HG02938 (cell line): ENCODE results near the gene PARD3B.

Experiments used
- ATAC-seq: cut with Tn5 transposase; IDR thresholded peaks from one replicate; pipeline ENCODE4 v1.9.1; 2021; ENCODE audit warnings: mild to moderate bottlenecking, moderate library complexity; ENCODE audit not compliant: unreplicated experiment

Gene PARD3B

GRCh38 chr2:204647626-204648025, 102.4 kb downstream of the PARD3B start:
- ATAC-seq: no peak

GRCh38 chr2:204650611-204651010, 105.3 kb downstream of the PARD3B start:
- no peak for ATAC-seq

- no peak for ATAC-seq
Observed at GRCh38 chr2:204652063-204652462, 106.8 kb downstream of the PARD3B start.

DNA sequence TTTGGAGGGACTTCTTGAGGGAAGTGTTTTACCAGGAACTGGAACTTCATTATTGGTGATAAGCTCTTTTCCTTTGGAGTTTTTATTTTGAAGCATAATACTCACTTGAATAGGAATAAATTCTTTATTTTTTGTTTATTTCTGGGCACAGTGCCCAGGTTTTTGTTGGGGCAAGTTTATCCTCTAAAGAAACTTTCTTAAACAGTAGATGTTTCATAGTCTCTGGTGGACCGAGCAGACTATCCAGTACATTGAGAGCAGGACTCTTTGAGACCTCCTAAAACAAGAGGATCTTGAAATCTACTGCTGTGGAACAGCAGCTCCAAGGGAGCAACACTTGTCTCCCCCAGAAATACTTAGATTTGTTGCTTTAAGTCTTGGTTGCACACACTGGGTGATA, 109.4 kb downstream of the PARD3B start:
- ATAC-seq: no peak

- no peak for ATAC-seq
Observed at GRCh38 chr2:204655101-204655500, 109.8 kb downstream of the PARD3B start.

DNA sequence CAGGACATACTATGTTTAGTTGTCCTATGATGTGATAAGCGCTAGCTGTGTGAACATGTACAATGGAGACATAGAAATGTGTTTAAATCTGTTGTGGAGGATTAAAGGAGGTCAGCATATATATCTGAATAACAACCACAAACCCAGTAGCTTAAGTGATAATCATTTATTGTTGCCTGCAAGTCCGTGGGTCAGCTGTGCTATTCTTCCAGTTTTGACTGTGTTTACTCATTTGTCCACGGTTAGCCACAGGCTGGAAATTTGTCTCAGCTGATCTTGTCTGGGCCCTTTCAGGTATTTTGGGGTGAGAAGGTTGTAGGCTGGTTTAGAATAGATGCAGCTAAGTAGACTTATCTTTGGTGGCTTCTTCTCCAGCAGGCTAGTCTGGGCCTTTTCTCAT, 110.4 kb downstream of the PARD3B start:
- ATAC-seq: no peak

DNA sequence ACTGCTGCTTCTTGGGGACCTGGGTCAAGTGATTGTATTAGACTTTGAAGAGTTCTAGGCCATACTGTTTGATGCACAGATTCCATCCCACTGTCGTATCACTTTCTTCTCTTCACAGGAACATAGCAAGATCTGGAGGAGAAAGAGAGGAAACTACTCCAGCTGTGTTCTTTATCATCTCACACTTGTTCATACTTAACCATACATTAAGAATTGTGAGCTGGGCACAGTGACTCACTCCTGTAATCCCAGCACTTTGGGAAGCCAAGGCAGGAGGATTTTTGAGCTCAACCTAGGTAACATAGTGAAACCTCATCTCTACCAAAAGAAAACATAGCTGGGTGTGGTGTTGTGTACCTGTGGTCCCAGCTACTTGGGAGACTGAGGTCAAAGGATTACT, 111.7 kb downstream of the PARD3B start:
- ATAC-seq: no peak

DNA sequence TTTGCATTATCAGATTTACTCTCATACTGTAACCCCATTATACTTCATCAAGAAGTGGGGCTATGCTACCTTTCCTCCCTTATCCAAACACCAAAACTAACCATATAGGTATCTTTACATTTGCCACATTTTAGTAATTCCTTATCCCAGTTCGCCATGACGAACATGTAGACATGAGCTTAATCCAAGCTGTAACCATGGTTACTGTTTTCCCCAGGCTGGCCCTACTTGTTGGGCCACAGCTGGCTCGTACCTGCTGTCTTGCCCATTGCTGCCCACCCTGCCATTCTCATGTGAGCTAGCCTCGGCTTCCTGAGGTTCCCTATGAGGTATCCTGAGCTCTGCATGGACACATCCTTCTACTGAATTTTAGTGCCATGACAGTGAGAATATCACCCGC, 117.7 kb downstream of the PARD3B start:
- ATAC-seq: no peak

DNA sequence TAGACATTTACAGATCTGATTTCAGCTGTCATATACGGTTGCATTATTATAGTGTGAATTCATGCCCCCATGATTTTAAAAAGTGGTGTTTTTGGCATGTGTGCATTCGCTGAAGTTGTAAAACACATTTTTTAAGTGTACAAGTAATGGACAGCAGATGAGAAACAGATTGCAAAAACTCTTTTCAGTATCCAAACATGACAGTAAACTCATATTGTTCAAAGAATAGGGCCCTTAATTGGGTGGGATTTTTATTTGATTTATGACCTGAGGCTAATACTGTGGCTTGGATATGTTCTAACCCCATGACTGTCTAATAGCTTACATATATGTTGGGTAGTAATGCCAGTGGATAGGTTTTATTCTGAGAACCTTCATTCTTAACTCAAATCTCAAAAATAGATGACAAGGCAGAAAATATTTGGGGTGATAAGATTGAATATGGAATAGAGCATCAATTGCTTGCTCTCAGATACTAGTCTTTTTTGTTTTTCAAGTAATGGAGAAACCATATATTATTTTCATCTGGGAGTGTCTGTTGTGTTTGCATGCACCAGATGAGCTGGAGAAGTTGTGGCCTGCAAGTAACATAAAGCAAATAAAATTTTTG, 118.6 kb downstream of the PARD3B start:
- no peak for ATAC-seq

DNA sequence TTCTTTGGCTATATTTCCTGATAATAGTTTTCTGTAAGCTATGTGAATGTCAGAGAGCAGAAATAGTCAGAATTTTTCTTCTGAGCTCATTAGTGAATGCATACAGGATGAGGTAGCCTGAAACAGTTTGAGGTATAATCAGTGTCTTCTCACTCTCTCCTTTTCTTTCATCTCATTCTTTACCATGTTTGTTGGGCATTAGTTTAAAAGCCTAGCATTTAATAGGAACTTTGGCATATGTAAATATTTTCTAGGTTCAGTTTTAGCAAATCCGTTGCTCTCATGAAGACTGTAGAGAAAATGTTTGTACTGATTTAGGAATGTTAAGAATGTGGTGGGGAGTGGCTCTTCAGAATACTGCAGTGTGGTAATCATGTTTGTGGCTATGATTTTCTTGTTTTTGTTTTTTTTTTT, 119.4 kb downstream of the PARD3B start:
- no peak for ATAC-seq

GRCh38 chr2:204665207-204665606, 119.9 kb downstream of the PARD3B start:
- ATAC-seq: no peak

DNA sequence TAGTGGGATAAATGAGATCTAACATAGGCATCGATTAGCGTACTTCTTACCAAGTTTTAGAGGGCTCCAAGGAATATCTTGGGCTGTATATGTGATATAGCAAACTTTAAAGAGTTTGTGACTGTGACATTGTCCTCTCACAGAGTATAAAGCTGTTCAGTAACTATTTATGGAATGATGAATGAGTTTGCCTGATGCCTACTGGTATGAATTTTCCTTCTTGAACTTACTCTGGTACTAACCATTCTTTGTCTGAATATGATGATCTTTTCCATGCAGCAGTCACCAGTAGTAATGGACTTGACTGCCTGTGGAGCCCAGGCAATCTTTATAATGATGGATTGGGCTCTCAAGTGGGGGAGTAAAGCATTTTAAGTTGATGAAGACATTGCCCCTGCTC, 120.5 kb downstream of the PARD3B start:
- no peak for ATAC-seq

- ATAC-seq: no peak
Observed at GRCh38 chr2:204667990-204668389, 122.7 kb downstream of the PARD3B start.

GRCh38 chr2:204669382-204669781, 124.1 kb downstream of the PARD3B start:
- no peak for ATAC-seq

DNA sequence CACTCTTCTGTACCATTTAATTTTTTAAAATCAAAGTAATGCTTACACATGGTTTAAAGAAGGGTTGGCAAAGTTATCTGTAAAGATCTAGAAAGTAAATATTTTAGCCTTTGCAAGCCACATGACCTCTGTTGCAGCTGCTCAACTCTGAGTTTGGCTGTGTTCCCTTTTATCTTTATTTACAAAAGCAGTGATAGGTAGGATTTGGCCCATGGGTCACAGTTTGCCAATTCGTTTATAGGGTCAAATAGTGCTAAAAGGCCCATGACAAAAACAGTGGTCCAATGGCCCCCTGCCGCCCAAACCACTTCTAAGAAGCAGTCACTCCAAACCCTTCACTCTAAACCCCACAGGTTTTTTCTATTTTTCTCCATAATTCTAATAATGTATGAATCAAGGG, 124.8 kb downstream of the PARD3B start:
- no peak for ATAC-seq

DNA sequence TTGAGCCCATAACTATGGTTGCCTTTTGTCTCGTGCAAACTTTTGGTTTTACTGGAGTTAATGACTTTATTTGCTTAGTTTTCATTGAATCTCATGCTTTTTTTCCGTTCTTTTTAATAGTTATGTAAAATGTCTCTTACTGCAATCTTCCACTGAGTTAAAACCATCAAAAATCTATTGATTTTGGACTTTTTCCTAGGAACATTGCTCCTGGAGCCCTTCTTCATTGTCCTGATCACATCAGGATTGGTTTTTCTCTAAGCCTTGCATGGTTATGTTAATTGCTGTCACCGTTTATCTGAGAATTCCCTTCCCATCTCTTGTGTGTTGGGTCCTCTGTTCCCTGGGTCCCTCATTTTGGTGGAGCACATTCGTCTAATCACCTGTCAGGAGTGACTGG, 125.5 kb downstream of the PARD3B start:
- no peak for ATAC-seq

- ATAC-seq: no peak
Observed at GRCh38 chr2:204672772-204673171, 127.5 kb downstream of the PARD3B start.

GRCh38 chr2:204673877-204674276, 128.6 kb downstream of the PARD3B start:
- no peak for ATAC-seq

DNA sequence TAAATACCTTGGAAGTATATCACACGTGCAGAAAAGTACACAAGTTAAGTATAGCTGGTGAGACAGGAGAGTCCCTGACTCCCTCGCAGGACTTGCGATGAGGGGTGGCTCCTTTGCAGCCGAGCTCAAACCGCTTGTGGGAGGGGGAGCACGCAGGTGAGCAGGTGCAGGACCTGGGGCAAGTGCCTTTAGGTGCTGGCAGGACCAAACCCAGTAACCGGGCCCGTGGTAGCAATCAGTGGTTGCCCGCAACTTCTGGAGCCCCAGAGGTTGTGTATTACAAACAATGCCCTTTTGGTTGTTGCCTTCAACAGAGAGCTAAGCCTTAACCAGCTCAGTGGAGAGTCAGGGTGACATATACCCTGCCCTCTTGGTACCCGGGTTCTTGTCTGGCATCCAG, 132.8 kb downstream of the PARD3B start:
- ATAC-seq: no peak

DNA sequence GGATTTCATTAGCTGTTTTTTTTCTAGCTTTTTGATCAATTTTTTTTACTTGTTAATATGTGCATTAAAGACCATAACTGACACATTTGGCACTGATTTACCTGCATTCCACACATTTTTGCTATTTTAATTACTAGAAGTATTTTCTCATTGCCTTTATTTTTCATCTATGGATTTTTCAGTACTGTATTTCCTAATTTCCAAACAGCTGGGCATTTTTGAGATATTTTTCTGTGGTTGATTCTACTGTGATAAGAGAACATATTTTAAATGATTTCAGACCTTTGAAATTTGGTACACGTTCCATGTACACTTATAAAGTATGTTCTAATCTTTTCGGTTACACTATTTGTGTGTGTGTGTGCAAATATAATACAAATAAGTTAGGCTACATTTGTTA, 135.3 kb downstream of the PARD3B start:
- no peak for ATAC-seq

GRCh38 chr2:204681412-204681811, 136.1 kb downstream of the PARD3B start:
- ATAC-seq: no peak

DNA sequence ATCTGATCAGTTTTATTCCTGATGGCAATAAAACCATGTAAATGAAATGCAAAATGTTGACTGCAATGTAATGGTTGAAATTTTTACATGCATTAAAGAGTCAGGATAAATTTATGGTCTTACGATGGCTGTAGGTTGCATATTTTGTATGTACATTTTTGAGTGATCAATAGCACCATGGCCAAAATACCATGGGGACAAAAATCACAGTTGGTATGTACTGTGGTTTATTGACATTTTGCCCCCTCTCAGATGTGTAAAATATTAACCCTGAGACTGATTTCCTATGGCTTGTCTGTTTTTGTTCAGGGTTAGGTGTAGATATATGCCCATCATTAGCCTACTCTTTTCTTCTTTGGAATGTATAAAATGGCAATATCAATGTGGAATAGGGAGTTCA, 138.1 kb downstream of the PARD3B start:
- no peak for ATAC-seq

GRCh38 chr2:204686406-204686805, 141.1 kb downstream of the PARD3B start:
- no peak for ATAC-seq
